ENCODE data around the gene FRMPD2. TPM values are rescaled to one million over a fixed set of nuclear protein-coding genes. Genes with fewer than 3 reads are reported as not detected.

Gene FRMPD2
- total and polyA plus RNA-seq, 2 of the 4 experiments (the other 2 are of a cell fraction), result 0.18 TPM; not detected in 1

- no peak overlapping the region for H3K56ac ChIP-seq (ENCODE audit: extremely low read depth, insufficient read depth, low read length)
- POLR2A ChIA-PET (ENCODE audit: unreplicated experiment), result no interaction called here
- H2BK120ac ChIP-seq (ENCODE audit: low read depth, low read length), result no peak overlapping the region
- CTCF ChIA-PET, result no interaction called here
- H3K27me3 ChIP-seq (ENCODE audit: control insufficient read depth, insufficient read depth, low read length), result peaks cover 15% of the 10 kb centered on the region
- no peak overlapping the region for H4K5ac ChIP-seq (ENCODE audit: low read depth, low read length)
- no peak overlapping the region for H3K18ac ChIP-seq (ENCODE audit: low read depth, low read length)
- no peaks in the 10 kb centered on the region for H4K20me1 ChIP-seq (ENCODE audit: insufficient read depth, low read length)
- H2BK5ac ChIP-seq (ENCODE audit: low read depth, low read length, poor library complexity, severe bottlenecking), result no peak overlapping the region
- no peaks in the 10 kb centered on the region for H3K36me3 ChIP-seq (ENCODE audit: control insufficient read depth, insufficient read depth, low read length)
- H3K27ac ChIP-seq (ENCODE audit: insufficient read depth, low read length), result no peak overlapping the region
- TF ChIP-seq NFE2L2 (IDR thresholded peaks at IDR 0.05; ENCODE audit: low read depth, low read length) (no peak), CEBPB (IDR thresholded peaks at IDR 0.05; ENCODE audit: low read depth, low read length) (no peak), CHD1 (IDR thresholded peaks at IDR 0.05; ENCODE audit: low read depth, low read length) (no peak), RFX5 (IDR thresholded peaks at IDR 0.05; ENCODE audit: low read depth, low read length) (no peak), SMC3 (IDR thresholded peaks at IDR 0.05; ENCODE audit: low read depth, low read length) (no peak), FOS (IDR thresholded peaks at IDR 0.05; ENCODE audit: low read depth, low read length) (no peak), MXI1 (IDR thresholded peaks at IDR 0.05; ENCODE audit: borderline replicate concordance, low read depth, low read length) (no peak), USF2 (IDR thresholded peaks at IDR 0.05; ENCODE audit: low read depth, low read length) (no peak), BHLHE40 (IDR thresholded peaks at IDR 0.05; ENCODE audit: low read depth, low read length) (no peak), MAFK (IDR thresholded peaks at IDR 0.05; ENCODE audit: low read depth, low read length) (no peak), ELK1 (IDR thresholded peaks at IDR 0.05; ENCODE audit: borderline replicate concordance, low read depth, low read length) (no peak), RCOR1 (IDR thresholded peaks at IDR 0.05; ENCODE audit: insufficient replicate concordance, low read length) (no peak)
- WGBS, 2 experiments (ENCODE audit: extremely low coverage in 2 of 2, insufficient read length in 1 of 2), result no CpG with 5 or more reads among the region's 3 CpGs
- no peak overlapping the region for H3K4ac ChIP-seq (ENCODE audit: low read depth, low read length)
- in situ Hi-C loops (cut with MboI; ENCODE audit: low sequenced_read_pairs), result no loop called here
- no peak overlapping the region for H3K4me2 ChIP-seq (ENCODE audit: low read depth, low read length)
- no peaks in the 10 kb centered on the region for H3K4me1 ChIP-seq (ENCODE audit: control insufficient read depth, insufficient read depth, low read length)
- no peak overlapping the region for H3K9ac ChIP-seq (ENCODE audit: low read depth, low read length)
- dilution Hi-C loops (cut with HindIII; ENCODE audit: low sequenced_read_pairs, unreplicated experiment), result no loop called here
- no peak overlapping the region for H3K4me3 ChIP-seq (ENCODE audit: insufficient read depth, low read depth, low read length)
- no peak overlapping the region for H2AK5ac ChIP-seq (ENCODE audit: low read depth, low read length)
- H3K79me1 ChIP-seq (ENCODE audit: low read depth in 1 of 2, low read length in 2 of 2), result no peaks in the 10 kb centered on the region
- no peak overlapping the region for H2AFZ ChIP-seq (replicated peaks; ENCODE audit: low read length, poor library complexity)
- intact Hi-C loops (cut with micrococcal nuclease), result no loop called here
- ATAC-seq (ENCODE audit: low read depth) (no peak), DNase-seq (no peak)
- H3K14ac ChIP-seq (replicated peaks; ENCODE audit: low read depth, low read length), result no peak overlapping the region
- no TSS peak for BruUV-seq (replicated peaks)
- no peak overlapping the region for H2BK15ac ChIP-seq (ENCODE audit: low read depth, low read length)
- H3K23ac ChIP-seq (ENCODE audit: low read depth, low read length), result no peak overlapping the region
- no peaks in the 10 kb centered on the region for H3K9me3 ChIP-seq (ENCODE audit: control insufficient read depth, insufficient read depth, low read length)
- H3K9me1 ChIP-seq (ENCODE audit: insufficient read depth, low read length), result no peaks in the 10 kb centered on the region
- H2BK20ac ChIP-seq (ENCODE audit: low read depth, low read length), result no peak overlapping the region
- no peak overlapping the region for H2AK9ac ChIP-seq (replicated peaks; ENCODE audit: low read depth, low read length, poor library complexity)
- no peak overlapping the region for H4K91ac ChIP-seq (ENCODE audit: insufficient read depth, low read depth, low read length)
- no peak overlapping the region for H4K8ac ChIP-seq (ENCODE audit: low read depth in 2 of 2, low read length in 2 of 2)
These were observed 41.6 kb downstream of the FRMPD2 start for GRCh38 chr10:48232717-48233447.
